H1 (cell line): ENCODE results near the gene MRPS16. TPM values are rescaled to one million over a fixed set of nuclear protein-coding genes. Genes with fewer than 3 reads are reported as not detected.

Source experiments
- CTCF ChIA-PET: fragments of 300-600 bp; sonication (Branson Sonifier 250); formaldehyde crosslinking; loops from one replicate; lab custom pipeline; 2021; ENCODE audit not compliant: partially characterized antibody; lab: Charles Lee
- POLR2A ChIA-PET: fragments of 300-600 bp; sonication (Branson Sonifier 250); formaldehyde crosslinking; loops from one replicate; lab custom pipeline; 2021; ENCODE audit warnings: inconsistent platforms; ENCODE audit not compliant: partially characterized antibody; lab: Charles Lee
- DNase-seq, 2 experiments: peaks; one replicate each; pipeline versions ENCODE4 v3.0.0 to v3.0.0-alpha.2; 2010 to 2022; ENCODE audit warnings: low spot score in 2 of 2, low read depth in 1 of 2, mixed read lengths in 1 of 2
- FAIRE-seq: peaks from 2 replicates; lab custom pipeline; 2011; peaks lifted over from hg19 to GRCh38; lab: Jason Lieb, UNC
- H2AFZ ChIP-seq: 2 replicates; pipeline ENCODE4 v1.8.1; 2012; ENCODE audit warnings: low read length, inconsistent platforms
- H2AK5ac ChIP-seq: 2 replicates; pipeline ENCODE4 v1.6.1; 2013; ENCODE audit warnings: low read depth, low read length
- H2BK120ac ChIP-seq: replicated peaks from 2 replicates; pipeline ENCODE3; 2013; ENCODE audit warnings: low read depth, low read length, inconsistent platforms
- H2BK12ac ChIP-seq: 2 replicates; pipeline ENCODE4 v1.6.1; 2013; ENCODE audit warnings: low read depth, low read length
- H2BK15ac ChIP-seq: 2 replicates; pipeline ENCODE4 v1.6.1; 2013; ENCODE audit warnings: low read length
- H2BK20ac ChIP-seq: 2 replicates; pipeline ENCODE4 v1.6.1; 2013; ENCODE audit warnings: low read length
- H2BK5ac ChIP-seq: 2 replicates; pipeline ENCODE4 v1.6.1; 2013; ENCODE audit warnings: low read depth, low read length
- H3K14ac ChIP-seq: 2 replicates; pipeline ENCODE4 v1.6.1; 2013; ENCODE audit warnings: inconsistent platforms; ENCODE audit not compliant: insufficient read length
- H3K18ac ChIP-seq: 2 replicates; pipeline ENCODE4 v1.6.1; 2013; ENCODE audit warnings: low read length; ENCODE audit errors: extremely low read depth
- H3K23ac ChIP-seq: 2 replicates; pipeline ENCODE4 v1.6.1; 2013; ENCODE audit warnings: inconsistent platforms; ENCODE audit not compliant: insufficient read length
- H3K23me2 ChIP-seq: 2 replicates; pipeline ENCODE4 v1.6.1; 2013; ENCODE audit warnings: low read depth, low read length
- H3K27ac ChIP-seq: 2 replicates; pipeline ENCODE4 v1.6.1; 2011; ENCODE audit warnings: low read depth, low read length, inconsistent platforms
- H3K27me3 ChIP-seq, 4 experiments: replicated peaks in 1 of 4; 1 replicate in 1 of 4; 2 replicates in 3 of 4; pipeline versions ENCODE4 v1.6.1 to v1.8.1; 2011 to 2013; ENCODE audit warnings: low read length in 3 of 4, mild to moderate bottlenecking in 3 of 4, inconsistent platforms in 2 of 4, mixed read lengths in 2 of 4, moderate library complexity in 1 of 4; ENCODE audit not compliant: control insufficient read depth in 3 of 4, insufficient read depth in 3 of 4; ENCODE audit errors: extremely low read depth in 1 of 4
- H3K36me3 ChIP-seq, 4 experiments: 2 replicates each; pipeline versions ENCODE4 v1.6.1 to v1.8.1; 2011 to 2013; ENCODE audit warnings: mild to moderate bottlenecking in 4 of 4, low read length in 3 of 4, moderate library complexity in 2 of 4, control low read depth in 1 of 4, inconsistent platforms in 1 of 4; ENCODE audit not compliant: insufficient read depth in 4 of 4, control insufficient read depth in 2 of 4
- H3K4ac ChIP-seq: replicated peaks from 2 replicates; pipeline ENCODE3; 2013; ENCODE audit warnings: low read length, low read depth, mixed read lengths, inconsistent platforms; ENCODE audit not compliant: insufficient read length
- H3K4me1 ChIP-seq, 4 experiments: replicated peaks in 1 of 4; 1 replicate in 1 of 4; 2 replicates in 3 of 4; pipeline versions ENCODE4 v1.6.1 to v1.8.1; 2011 to 2013; ENCODE audit warnings: low read length in 3 of 4, inconsistent platforms in 2 of 4, mixed read lengths in 1 of 4; ENCODE audit not compliant: insufficient read depth in 4 of 4, control insufficient read depth in 3 of 4
- H3K4me2 ChIP-seq, 2 experiments: 2 replicates each; pipeline versions ENCODE4 v1.6.1 to v1.8.1; 2011 to 2013; ENCODE audit warnings: low read depth in 2 of 2, low read length in 2 of 2, control low read depth in 1 of 2, inconsistent platforms in 1 of 2, mild to moderate bottlenecking in 1 of 2; ENCODE audit not compliant: insufficient read depth in 1 of 2
- H3K4me3 ChIP-seq, 4 experiments: fragments of 200-600, 300-600 bp in 1 of 4; sonication (generic), shearing (Covaris generic), sonication (Bioruptor Twin) in 1 of 4; 2 replicates each; pipeline versions ENCODE4 v1.5.1 to v1.8.1; 2011 to 2016; ENCODE audit warnings: low read length in 4 of 4, low read depth in 3 of 4, control low read depth in 2 of 4, inconsistent platforms in 2 of 4, mild to moderate bottlenecking in 2 of 4, mixed read lengths in 1 of 4, moderate library complexity in 1 of 4; ENCODE audit not compliant: insufficient read depth in 2 of 4; ENCODE audit errors: extremely low read depth in 1 of 4
- H3K56ac ChIP-seq: replicated peaks from 2 replicates; pipeline ENCODE3; 2013; ENCODE audit warnings: low read depth, mild to moderate bottlenecking, mixed read lengths, low read length, inconsistent platforms; ENCODE audit not compliant: insufficient read length
- H3K79me1 ChIP-seq: 2 replicates; pipeline ENCODE4 v1.6.1; 2013; ENCODE audit warnings: low read depth, low read length, control low read depth
- H3K79me2 ChIP-seq, 2 experiments: 2 replicates each; pipeline versions ENCODE4 v1.6.1 to v1.8.1; 2012 to 2013; ENCODE audit warnings: low read length in 2 of 2, mild to moderate bottlenecking in 2 of 2, inconsistent platforms in 1 of 2; ENCODE audit not compliant: insufficient read depth in 2 of 2, control insufficient read depth in 1 of 2
- H3K9ac ChIP-seq, 4 experiments: replicated peaks in 1 of 4; 1 replicate in 1 of 4; 2 replicates in 3 of 4; pipeline versions ENCODE4 v1.6.1 to v1.8.1; 2011 to 2013; ENCODE audit warnings: low read depth in 3 of 4, low read length in 3 of 4, control low read depth in 2 of 4, mild to moderate bottlenecking in 2 of 4, moderate library complexity in 2 of 4, inconsistent platforms in 1 of 4; ENCODE audit errors: extremely low read depth in 1 of 4
- H3K9me3 ChIP-seq, 2 experiments: 2 replicates each; pipeline versions ENCODE4 v1.6.1 to v1.8.1; 2012 to 2013; ENCODE audit warnings: mild to moderate bottlenecking in 2 of 2, moderate library complexity in 2 of 2, control low read depth in 1 of 2, inconsistent platforms in 1 of 2, low read depth in 1 of 2, low read length in 1 of 2, mixed read lengths in 1 of 2; ENCODE audit not compliant: insufficient read depth in 2 of 2
- H4K20me1 ChIP-seq, 2 experiments: replicated peaks in 1 of 2; 2 replicates each; pipeline versions ENCODE3 to v1.8.1; 2011 to 2013; ENCODE audit warnings: inconsistent platforms in 2 of 2, low read length in 2 of 2, mild to moderate bottlenecking in 1 of 2; ENCODE audit not compliant: insufficient read depth in 2 of 2, control insufficient read depth in 1 of 2
- H4K5ac ChIP-seq: 2 replicates; pipeline ENCODE4 v1.6.1; 2013; ENCODE audit warnings: low read length, low read depth, mixed read lengths, inconsistent platforms; ENCODE audit not compliant: insufficient read length
- H4K8ac ChIP-seq: 2 replicates; pipeline ENCODE4 v1.8.0; 2013; ENCODE audit warnings: mild to moderate bottlenecking, moderate library complexity, low read length, inconsistent platforms; ENCODE audit not compliant: insufficient read depth; ENCODE audit errors: extremely low read depth
- H4K91ac ChIP-seq: replicated peaks from 2 replicates; pipeline ENCODE3; 2013; ENCODE audit warnings: low read length, mixed read lengths, inconsistent platforms; ENCODE audit not compliant: insufficient read length
- CBX5 ChIP-seq: fragments of 300-800, 300-1000 bp; sonication (generic); IDR thresholded peaks from 2 replicates; pipeline ENCODE4 v1.7.1; 2016; ENCODE audit warnings: antibody characterized with exemption, low read length, low read depth
- CHD2 ChIP-seq: IDR thresholded peaks from 2 replicates; pipeline ENCODE4 v1.6.1; 2012; ENCODE audit warnings: low read length, improper control_type of control experiment
- GTF2F1 ChIP-seq: IDR thresholded peaks from 2 replicates; pipeline ENCODE4 v1.6.1; 2012; ENCODE audit warnings: low read depth, low read length, improper control_type of control experiment, borderline replicate concordance
- HDAC2 ChIP-seq, 2 experiments: fragments of 300-600 bp in 1 of 2; sonication (generic) in 1 of 2; IDR thresholded peaks; 2 replicates each; pipeline ENCODE4 v1.6.1; 2011 to 2012; ENCODE audit warnings: low read depth in 2 of 2, low read length in 2 of 2, mild to moderate bottlenecking in 2 of 2, moderate library complexity in 2 of 2, borderline replicate concordance in 1 of 2, inconsistent platforms in 1 of 2
- HDAC6 ChIP-seq: IDR thresholded peaks from one replicate; pipeline ENCODE4 v1.7.1; 2012; ENCODE audit warnings: low read depth, mild to moderate bottlenecking, inconsistent platforms, low read length, moderate library complexity
- RBBP5 ChIP-seq: IDR thresholded peaks from 2 replicates; pipeline ENCODE4 v1.7.1; 2012; ENCODE audit warnings: low read depth, mild to moderate bottlenecking, inconsistent platforms, low read length, moderate library complexity, borderline replicate concordance
- SIRT6 ChIP-seq: IDR thresholded peaks from one replicate; pipeline ENCODE4 v1.7.1; 2012; ENCODE audit warnings: low read length, inconsistent platforms
- TBP ChIP-seq: IDR thresholded peaks from 2 replicates; pipeline ENCODE4 v1.6.1; 2011; ENCODE audit warnings: low read depth, low read length, improper control_type of control experiment
- ZNF274 ChIP-seq: IDR thresholded peaks from 2 replicates; pipeline ENCODE4 v1.7.0; 2012; ENCODE audit warnings: low read length, borderline replicate concordance; ENCODE audit errors: extremely low read depth
- WGBS, 2 experiments: shearing (Covaris generic) in 1 of 2; methylation state at CpG; one replicate each; pipeline versions ENCODE4 v1.1.6 to v1.1.7; 2013 to 2015; ENCODE audit warnings: low lambda C conversion rate in 2 of 2, mixed read lengths in 2 of 2, inconsistent platforms in 1 of 2, low coverage in 1 of 2, missing lambda C conversion rate in 1 of 2; ENCODE audit not compliant: insufficient replicate concordance in 2 of 2, insufficient coverage in 1 of 2, insufficient read length in 1 of 2; ENCODE audit errors: extremely low coverage in 1 of 2, missing lambda C conversion rate in 1 of 2; 5-methylcytosine and 5-hydroxymethylcytosine counted together
- polyA plus RNA-seq, 7 experiments: library from polyadenylated mRNA; depleted of rRNA in 3 of 7; stranded (reverse) in 5 of 7; unstranded in 2 of 7; fragments of >200 nt in 5 of 7; fragments of 200-250 nt in 2 of 7; gene quantifications; 1 replicate in 5 of 7; 2 replicates in 1 of 7; 4 replicates in 1 of 7; pipeline versions ENCODE4 v1.2.1 to v1.2.3, GENCODE V29; 2011 to 2013; ENCODE audit warnings: missing spikeins in 2 of 7, mixed read lengths in 2 of 7
- total RNA-seq: library from RNA; stranded (reverse); fragmentation: NEBNext Ultra II Directional; extraction: Animal tissue kit (Norgen Biotek cat#: 25700); gene quantifications from 2 replicates; pipeline ENCODE4 v1.2.1, GENCODE V29; 2021
- TF ChIP-seq, protein P1 (sequence below): IDR thresholded peaks from 2 replicates; pipeline ENCODE4 v1.6.1; 2011; ENCODE audit warnings: low read depth, mild to moderate bottlenecking, low read length; ENCODE audit not compliant: insufficient read depth
- TF ChIP-seq, protein P2 (sequence below), 3 experiments: IDR thresholded peaks; 1 replicate in 2 of 3; 2 replicates in 1 of 3; pipeline versions ENCODE4 v1.5.1 to v1.6.1; 2011; ENCODE audit warnings: low read length in 3 of 3, mild to moderate bottlenecking in 3 of 3, inconsistent platforms in 2 of 3, low read depth in 1 of 3, moderate library complexity in 1 of 3; ENCODE audit not compliant: insufficient read depth in 1 of 3; ENCODE audit errors: control extremely low read depth in 1 of 3

MRPS16 gene
- total and polyA plus RNA-seq, 2 of the 8 experiments (the other 6 are each of a cell fraction or from before 2014, with no cell fraction given) = 125 to 203 TPM

DNA sequence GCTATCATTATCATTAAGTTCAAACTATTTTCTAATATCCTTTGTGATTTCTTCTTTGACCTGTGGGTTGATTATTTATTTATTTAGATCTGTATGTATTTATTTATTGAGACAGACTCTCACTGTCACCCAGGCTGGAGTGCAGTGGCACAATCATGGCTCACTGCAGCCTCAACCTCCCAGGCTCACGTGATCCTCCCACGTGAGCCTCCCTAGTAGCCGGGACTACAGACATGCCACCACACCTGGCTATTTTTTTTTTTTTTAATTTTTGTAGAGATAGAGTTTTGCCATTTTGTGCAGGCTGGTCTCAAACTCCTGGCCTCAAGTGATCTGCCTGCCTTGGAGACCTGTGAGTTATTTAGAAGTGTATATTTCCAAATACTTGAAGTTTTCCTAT is 28.7 kb upstream of the MRPS16 start:
- POLR2A ChIA-PET = no interaction called here
- CTCF ChIA-PET = interaction anchor here (0.8 to 1.1 kb wide), 2 partner anchors 23 to 31 kb away, joined by 3 read pairs; no protein-coding TSS in a partner anchor
- H3K27ac ChIP-seq = no peak overlapping the region
- TF ChIP-seq HDAC2 (IDR thresholded peaks at IDR 0.05; ENCODE audit: borderline replicate concordance in 1 of 2, low read depth in 2 of 2, low read length in 2 of 2) (no peak), TBP (no peak), GTF2F1 (no peak), CHD2 (no peak), SIRT6 (no peak), RBBP5 (no peak), ZNF274 (no peak), HDAC6 (no peak), CBX5 (no peak)
- TF ChIP-seq, protein P1, sequence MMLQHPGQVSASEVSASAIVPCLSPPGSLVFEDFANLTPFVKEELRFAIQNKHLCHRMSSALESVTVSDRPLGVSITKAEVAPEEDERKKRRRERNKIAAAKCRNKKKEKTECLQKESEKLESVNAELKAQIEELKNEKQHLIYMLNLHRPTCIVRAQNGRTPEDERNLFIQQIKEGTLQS = no peak
- TF ChIP-seq, protein P2, sequence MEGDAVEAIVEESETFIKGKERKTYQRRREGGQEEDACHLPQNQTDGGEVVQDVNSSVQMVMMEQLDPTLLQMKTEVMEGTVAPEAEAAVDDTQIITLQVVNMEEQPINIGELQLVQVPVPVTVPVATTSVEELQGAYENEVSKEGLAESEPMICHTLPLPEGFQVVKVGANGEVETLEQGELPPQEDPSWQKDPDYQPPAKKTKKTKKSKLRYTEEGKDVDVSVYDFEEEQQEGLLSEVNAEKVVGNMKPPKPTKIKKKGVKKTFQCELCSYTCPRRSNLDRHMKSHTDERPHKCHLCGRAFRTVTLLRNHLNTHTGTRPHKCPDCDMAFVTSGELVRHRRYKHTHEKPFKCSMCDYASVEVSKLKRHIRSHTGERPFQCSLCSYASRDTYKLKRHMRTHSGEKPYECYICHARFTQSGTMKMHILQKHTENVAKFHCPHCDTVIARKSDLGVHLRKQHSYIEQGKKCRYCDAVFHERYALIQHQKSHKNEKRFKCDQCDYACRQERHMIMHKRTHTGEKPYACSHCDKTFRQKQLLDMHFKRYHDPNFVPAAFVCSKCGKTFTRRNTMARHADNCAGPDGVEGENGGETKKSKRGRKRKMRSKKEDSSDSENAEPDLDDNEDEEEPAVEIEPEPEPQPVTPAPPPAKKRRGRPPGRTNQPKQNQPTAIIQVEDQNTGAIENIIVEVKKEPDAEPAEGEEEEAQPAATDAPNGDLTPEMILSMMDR (IDR thresholded peaks at IDR 0.05; ENCODE audit: control extremely low read depth in 1 of 3, insufficient read depth in 1 of 3, low read depth in 1 of 3, low read length in 3 of 3) = no peak

More for the DNA sequence above, 28.7 kb upstream of the MRPS16 start:
- FAIRE-seq = no peak
- H3K27me3 ChIP-seq = no peaks in the 10 kb centered on the region
- no peak overlapping the region for H3K9ac ChIP-seq
- DNase-seq = no peak
- H2BK15ac ChIP-seq = no peak overlapping the region
- no peaks in the 10 kb centered on the region for H3K79me1 ChIP-seq
- no peak overlapping the region for H4K8ac ChIP-seq
- H3K14ac ChIP-seq = no peak overlapping the region
- no peak overlapping the region for H3K56ac ChIP-seq
- H3K18ac ChIP-seq = no peak overlapping the region
- H3K23me2 ChIP-seq = no peaks in the 10 kb centered on the region
- no peak overlapping the region for H4K5ac ChIP-seq
- no peak overlapping the region for H4K91ac ChIP-seq
- H3K4ac ChIP-seq = no peak overlapping the region
- no peaks in the 10 kb centered on the region for H3K36me3 ChIP-seq
- H2BK120ac ChIP-seq = no peak overlapping the region
- H3K23ac ChIP-seq = no peak overlapping the region
- H3K4me1 ChIP-seq = no peaks in the 10 kb centered on the region
- H2AFZ ChIP-seq = no peak overlapping the region
- no peak overlapping the region for H2BK12ac ChIP-seq
- H3K4me3 ChIP-seq = no peak overlapping the region
- WGBS, 2 experiments = 90% methylated on average over 3 of the region's 3 CpGs; no CpG with 5 or more reads in 1 of the 2 experiments
- H2BK20ac ChIP-seq = no peak overlapping the region
- H3K4me2 ChIP-seq = no peak overlapping the region
- H2AK5ac ChIP-seq = no peak overlapping the region
- H3K79me2 ChIP-seq = no peaks in the 10 kb centered on the region
- no peaks in the 10 kb centered on the region for H4K20me1 ChIP-seq
- H2BK5ac ChIP-seq = no peak overlapping the region
- peaks cover 0 to 3% of the 10 kb centered on the region in 2 experiments; a peak in 1 of 4 replicates for H3K9me3 ChIP-seq
